Mucosa of gallbladder (tissue), 1 donor: ENCODE measurements around the gene ATAD3B. TPM values are rescaled to one million over a fixed set of nuclear protein-coding genes. Genes with fewer than 3 reads are reported as not detected.
A peak's percentile ranks its signal among the peaks of the same experiment; 100 is the strongest.
"Not testable (repeated sequence)": the region's sequence is repeated elsewhere in the genome, so short reads cannot be mapped to it uniquely, and the experiment has no call there.

Experiments
- DNase-seq: peaks from one replicate; pipeline ENCODE4 v3.0.0-alpha.2; 2020; ENCODE audit warnings: low spot score
- total RNA-seq: library from RNA; stranded (reverse); gene quantifications from one replicate; pipeline ENCODE4 v1.2.1, GENCODE V29; 2021
- donor health status: DM: no; HTN: no; CAD: no.

The ATAD3B gene, protein sequence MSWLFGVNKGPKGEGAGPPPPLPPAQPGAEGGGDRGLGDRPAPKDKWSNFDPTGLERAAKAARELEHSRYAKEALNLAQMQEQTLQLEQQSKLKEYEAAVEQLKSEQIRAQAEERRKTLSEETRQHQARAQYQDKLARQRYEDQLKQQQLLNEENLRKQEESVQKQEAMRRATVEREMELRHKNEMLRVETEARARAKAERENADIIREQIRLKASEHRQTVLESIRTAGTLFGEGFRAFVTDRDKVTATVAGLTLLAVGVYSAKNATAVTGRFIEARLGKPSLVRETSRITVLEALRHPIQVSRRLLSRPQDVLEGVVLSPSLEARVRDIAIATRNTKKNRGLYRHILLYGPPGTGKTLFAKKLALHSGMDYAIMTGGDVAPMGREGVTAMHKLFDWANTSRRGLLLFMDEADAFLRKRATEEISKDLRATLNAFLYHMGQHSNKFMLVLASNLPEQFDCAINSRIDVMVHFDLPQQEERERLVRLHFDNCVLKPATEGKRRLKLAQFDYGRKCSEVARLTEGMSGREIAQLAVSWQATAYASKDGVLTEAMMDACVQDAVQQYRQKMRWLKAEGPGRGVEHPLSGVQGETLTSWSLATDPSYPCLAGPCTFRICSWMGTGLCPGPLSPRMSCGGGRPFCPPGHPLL
- 20.3 TPM for total RNA-seq

DNA sequence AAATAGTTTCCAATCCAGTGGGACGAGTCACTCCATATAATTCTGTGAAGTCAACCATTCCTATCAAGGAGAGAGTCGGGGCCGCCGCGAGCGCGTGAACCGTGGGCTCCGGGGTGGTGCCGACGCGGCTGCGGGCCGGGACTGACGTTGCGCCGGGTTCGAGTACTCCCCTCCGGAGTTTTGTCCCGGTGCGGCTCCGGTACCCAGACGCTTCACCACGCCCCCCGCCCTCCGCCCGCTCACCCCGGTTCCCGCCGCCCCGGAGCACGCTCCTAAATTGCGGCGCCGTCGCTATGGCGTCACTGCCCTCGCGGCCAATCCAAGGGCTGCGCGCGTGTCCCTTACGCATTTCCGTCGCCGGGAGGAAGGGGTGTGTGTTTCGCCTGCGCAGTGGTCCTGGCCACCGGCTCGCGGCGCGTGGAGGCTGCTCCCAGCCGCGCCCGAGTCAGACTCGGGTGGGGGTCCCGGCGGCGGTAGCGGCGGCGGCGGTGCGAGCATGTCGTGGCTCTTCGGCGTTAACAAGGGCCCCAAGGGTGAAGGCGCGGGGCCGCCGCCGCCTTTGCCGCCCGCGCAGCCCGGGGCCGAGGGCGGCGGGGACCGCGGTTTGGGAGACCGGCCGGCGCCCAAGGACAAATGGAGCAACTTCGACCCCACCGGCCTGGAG lies at the start of gene ATAD3B:
Gene ATAD3B (plus strand): TSS at position 377 of the 664 bp plus-strand sequence. CDS start 120 bp downstream, at position 497.
- peak; percentile 94 for DNase-seq

DNA sequence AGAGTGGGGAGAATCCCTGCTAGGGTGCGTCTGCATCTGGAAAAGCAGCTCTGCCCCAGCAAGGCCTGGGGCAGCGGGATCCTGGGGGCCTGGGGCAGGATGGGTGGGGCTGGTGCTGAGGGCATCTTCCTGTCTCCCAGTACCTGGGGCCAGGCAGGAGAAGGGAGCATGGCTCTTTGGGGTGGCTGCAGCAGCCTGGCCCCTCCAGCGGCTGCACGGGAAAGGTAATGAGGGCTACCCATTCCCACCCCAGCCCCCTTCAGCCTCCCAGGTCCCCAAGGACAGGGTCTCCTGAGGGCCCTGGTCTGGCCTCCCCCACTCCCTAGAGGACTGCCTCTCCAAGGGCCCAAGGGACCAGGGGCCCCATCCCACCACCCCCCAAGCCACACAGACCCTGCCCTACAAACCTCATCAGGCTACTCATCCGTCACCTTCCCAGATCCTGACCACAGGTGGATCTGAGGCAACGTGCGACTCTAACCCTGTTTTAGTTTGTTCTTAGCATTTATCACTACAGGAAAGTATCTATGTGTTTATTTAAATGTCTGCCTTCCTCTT lies 49.6 kb upstream of the ATAD3B start:
- no peak for DNase-seq

DNA sequence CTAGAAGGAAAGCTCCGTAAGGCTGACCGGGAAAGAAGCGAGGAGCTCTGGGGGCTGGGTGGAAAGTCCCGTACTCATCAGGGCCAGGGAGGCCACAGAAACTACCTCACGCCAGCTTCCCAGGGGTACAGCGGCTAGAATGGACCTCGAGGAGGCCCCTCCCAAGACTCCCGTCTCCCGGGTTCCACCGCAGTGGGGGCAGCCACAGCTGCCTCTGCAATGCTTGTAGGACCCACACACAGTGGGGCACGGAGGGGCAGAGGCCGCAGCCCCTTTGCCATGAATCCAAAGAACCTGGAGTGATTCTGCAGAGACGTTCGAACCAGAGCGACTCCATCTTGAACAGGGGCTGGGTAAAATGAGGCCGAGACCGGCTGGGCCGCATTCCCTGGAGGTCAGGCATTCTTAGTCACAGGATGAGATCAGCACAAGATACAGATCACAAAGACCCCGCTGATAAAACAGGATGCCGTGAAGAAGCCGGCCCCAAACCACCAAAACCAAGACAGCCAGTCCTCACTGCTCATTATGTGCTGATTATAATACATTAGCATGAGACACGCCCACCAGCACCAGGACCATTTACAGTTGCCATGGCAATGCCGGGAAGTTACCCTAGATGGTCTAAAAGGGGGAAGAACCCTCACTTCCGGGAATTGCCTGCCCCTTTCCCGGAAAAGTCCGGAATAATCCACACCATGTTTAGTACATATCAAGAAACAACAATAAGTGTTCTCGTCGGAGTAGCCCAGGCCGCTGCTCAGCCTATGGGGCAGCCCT lies 48.9 kb upstream of the ATAD3B start:
- no peak for DNase-seq

DNA sequence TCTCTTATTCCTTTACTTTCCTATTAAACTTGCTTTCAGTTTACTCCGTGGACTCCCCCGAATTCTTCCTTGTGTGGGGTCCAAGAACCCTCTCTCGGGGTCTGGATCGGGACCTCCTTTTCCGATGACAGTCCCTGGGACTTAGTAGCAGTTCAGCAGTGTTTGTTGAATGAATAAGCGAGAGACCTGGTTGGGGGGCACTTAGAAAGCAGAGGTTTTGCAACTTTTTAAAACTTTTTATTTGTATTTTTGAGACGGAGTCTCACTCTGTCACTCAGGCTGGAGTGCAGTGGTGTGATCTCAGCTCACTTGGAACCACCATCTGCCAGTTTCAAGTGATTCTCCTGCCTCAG lies 48.3 kb upstream of the ATAD3B start:
- no peak for DNase-seq

DNA sequence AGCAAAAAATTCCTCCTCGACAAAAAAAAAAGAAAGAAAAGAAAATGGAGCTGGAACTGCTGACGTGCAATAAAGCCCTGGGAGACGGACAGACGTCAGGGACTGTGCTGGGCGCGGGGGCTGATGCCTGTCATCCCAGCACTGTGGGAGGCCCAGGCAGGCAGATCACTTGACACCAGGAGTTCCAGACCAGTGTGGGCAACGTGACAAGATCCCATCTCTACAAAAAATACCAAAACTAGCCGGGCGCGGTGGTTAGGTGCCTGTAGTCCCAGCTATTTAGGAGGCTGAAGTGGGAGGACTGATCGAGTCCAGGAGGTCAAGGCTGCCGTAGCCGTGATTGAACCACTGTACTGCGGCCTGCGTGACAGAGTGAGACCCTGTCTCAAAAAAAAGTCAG lies 46.9 kb upstream of the ATAD3B start:
- DNase-seq, result no peak

DNA sequence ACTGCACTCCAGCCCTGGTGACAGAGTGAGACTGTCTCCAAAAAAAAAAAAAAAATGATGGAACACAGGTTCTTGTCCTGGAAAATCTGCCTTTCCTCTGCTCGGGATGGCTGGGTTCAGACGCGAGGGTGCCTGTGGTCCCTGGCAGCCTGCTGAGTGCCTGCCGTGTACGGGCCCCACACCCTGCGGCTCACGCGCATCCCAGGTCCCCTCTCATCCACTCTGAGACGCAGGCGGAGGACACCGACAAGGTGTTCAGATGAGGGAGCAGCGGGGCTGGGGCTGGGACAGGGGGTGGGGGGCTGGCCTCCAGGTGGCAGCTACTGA lies 46.2 kb upstream of the ATAD3B start:
- DNase-seq, result no peak

DNA sequence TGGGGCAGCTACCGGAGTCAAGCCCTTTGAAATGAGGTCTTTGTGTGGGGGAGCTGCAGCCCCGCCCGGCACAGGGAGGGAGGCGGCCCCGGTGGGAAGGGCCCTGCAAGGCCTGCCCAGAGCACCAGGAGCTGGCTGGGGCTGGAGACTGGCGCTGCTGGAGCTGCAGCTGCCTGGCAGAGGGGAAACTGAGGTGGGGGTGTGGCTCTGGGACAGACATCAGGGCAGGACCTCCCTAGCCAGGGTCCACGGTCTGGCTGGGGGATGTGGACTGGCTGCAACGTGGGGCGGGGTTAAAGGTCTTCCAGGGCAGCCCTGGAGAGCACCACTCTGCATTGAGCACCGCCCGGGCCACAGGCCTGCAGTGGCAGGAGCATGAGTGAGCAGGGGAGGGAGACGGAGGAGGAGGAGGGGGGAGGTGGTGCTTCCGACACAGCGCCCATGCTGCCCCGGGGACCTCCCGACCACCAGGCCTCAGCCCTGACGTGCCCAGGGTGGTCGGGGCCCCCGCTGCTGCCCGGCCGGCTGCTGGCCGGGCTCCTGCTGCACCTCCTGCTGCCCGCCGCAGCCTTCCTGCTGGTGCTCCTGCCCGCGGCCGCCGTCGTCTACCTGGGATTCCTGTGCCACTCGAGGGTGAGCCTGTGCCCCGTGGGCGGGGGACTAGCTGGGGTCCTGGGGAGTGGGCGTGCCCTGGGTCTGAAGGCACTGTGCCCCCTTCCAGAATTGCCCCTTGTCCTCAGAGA lies 45.6 kb upstream of the ATAD3B start:
- DNase-seq, result no peak

DNA sequence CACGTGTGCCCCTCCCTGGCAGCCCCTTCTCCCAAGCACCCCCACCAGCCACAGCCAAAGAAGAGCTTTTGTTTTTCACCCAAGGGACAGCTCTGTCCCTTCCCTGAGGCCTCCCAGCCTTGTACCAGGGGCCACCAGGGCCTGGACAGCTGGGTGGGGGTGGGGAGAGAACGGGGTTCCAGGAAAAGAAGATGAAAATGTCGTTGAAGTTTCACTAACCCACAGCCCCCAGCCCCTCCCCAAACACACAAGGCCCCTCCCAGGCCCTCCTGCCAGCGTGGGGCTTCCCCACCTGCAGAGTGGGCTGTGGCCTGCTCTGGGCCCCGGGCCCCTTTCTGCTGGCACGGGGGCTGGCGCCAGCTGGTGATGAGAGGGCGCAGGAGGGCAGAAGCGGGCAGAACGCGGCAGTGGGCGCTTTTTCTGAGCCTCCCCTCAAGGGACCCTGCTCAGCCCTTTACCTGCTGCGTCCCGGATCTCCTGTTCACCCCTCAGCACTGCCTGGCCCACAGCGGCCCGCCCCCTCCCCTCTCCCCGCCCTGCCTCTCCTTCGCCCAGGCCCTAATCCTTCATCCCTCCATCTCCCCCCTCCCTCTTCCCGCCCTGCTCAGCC lies 45.0 kb upstream of the ATAD3B start:
- DNase-seq, result no peak

DNA sequence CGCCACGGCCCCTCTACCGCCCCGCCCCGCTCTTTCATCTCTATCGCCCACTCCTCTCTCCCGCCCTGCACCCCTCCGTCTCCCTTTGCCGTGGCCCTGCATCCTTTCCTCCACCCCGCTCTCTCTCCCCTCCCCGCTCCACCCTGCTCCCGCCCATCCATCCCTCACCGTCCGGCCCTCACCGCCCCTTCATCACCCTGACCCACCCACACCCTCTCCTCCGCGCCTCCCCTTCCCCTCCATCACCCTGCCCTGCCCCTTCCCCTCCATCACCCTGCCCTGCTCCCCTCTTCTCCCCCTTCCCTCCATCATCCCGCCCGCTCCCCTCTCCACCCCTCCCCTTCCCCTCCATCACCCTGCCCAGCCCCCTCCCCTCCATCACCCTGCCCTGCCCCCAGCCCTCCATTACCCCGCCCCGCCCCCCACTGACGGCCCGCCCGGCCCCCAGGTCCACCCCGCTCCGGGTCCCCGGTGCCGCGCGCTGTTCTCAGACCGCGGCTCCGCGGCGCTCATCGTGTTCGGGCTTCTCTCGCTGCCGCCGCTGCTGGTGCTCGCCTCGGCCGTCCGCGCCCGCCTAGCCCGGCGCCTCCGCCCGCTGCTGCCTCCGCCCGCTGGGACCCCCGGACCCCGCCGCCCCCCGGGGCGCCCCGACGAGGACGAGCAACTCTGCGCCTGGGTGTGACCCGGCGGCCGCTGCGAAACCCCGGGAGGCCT lies 44.3 kb upstream of the ATAD3B start:
- no peak for DNase-seq

DNA sequence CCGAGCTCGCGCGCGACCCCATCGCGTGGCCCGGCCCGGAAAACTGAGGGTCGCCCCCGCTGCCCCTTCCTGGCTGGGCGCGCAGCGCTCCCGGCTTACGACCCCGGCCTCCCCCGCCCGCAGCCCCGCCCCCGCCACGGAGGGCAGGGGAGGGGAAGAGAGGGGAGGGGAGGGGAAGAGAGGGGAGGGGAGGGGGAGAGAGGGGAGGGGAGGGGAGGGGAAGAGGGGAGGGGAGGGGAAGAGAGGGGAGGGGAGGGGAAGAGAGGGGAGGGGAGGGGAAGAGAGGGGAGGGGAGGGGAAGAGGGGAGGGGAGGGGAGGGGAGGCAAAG lies 43.8 kb upstream of the ATAD3B start:
- no peak for DNase-seq

DNA sequence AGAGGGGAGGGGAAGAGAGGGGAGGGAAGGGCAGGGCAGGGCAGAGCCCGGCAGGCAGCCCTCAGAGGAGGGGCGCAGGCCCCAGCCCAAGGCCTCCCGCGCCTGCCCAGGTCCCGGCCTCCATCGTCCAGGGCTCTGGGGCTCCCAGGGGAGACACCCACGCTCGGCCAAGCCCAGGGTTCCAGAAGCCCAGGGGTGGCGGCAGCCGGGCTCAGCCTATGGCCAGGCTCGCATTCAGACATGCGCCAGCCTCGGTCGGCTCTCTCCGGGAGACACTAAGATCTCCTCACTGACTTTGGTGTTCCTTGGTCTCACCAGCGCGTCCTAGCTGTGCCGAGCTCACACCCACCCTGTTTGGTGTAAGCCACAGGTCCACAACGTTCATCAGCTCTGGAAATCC lies 43.4 kb upstream of the ATAD3B start:
- no peak for DNase-seq

DNA sequence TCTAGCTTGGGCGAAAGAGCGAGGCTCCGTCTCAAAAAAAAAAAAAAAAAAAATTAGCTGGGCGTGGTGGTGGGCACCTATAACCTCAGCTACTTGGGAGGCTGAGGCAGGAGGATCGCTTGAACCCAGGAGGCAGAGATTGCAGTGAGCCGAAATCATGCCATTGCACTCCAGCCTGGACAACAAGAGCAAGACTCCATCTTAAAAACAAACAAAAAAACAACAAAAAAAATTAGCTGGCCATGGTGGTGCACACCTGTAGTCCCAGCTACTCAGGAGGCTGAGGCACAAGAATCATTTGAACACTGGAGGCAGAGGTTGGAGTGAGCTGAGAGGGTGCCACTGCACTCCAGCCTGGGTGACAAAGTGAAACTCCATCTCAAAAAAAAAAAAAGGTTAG lies 42.6 kb upstream of the ATAD3B start:
- DNase-seq, result not testable (repeated sequence)

DNA sequence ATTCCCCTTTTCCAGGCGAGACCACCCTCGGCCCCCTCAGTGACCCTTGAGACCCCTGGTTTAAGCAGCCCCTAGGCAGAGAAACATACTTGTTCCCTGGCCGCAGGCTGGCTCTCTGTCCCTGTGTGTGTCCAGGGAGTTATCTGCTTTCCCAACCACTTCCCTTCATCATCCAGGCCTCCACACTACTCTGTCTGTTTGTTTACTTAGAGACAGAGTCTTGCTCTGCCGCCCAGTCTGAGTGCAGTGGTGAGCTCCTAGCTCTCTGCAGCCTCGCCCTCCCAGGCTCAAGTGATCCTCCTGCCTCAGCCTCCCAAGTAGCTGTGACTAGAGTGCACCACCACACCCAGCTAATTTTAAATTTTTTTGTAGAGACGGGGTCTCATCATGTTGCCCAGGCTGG lies 41.9 kb upstream of the ATAD3B start:
- no peak for DNase-seq

DNA sequence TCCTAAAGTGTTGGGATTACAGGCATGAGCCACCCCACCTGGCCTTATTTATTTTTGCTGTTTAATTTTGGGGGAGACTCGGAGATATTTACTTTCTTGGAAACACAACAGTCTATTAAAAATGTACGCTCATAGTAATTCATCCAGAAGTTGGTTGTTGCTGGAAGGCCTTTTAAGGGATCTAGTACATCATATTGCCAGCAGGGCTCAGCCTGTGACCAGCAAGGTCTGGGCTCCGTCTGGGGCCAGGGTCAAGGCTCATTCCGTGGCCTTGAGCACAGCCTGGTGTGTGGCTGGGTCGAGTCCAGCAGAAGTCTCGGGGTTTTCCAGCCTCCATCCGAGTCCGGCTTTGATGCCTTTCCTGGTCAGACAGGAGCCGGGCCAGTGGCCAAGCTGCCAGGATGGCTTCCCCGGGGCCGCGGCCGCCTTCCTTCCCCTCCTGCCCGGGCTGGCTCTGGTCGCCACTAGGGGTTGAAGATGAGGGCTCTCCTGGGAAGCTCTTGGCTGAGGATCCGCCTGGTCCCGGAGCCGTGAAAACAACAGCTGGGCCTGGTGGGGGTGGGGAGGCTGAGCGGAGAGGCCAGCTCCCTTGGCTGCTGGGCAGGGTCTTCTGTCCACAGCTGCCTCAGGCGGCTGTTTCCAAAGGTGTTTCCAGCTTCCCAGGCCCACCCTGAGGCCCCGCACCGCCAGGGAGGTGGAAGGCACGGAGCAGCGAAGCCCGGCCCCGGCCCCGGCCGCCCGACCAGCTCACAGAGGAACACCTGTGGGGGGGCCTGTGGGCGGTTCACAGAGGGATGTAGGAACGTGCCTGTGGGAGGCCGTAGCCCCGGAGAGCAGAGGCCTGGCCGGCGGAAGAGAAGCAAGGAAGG lies 41.2 kb upstream of the ATAD3B start:
- DNase-seq, result peak; percentile 67

DNA sequence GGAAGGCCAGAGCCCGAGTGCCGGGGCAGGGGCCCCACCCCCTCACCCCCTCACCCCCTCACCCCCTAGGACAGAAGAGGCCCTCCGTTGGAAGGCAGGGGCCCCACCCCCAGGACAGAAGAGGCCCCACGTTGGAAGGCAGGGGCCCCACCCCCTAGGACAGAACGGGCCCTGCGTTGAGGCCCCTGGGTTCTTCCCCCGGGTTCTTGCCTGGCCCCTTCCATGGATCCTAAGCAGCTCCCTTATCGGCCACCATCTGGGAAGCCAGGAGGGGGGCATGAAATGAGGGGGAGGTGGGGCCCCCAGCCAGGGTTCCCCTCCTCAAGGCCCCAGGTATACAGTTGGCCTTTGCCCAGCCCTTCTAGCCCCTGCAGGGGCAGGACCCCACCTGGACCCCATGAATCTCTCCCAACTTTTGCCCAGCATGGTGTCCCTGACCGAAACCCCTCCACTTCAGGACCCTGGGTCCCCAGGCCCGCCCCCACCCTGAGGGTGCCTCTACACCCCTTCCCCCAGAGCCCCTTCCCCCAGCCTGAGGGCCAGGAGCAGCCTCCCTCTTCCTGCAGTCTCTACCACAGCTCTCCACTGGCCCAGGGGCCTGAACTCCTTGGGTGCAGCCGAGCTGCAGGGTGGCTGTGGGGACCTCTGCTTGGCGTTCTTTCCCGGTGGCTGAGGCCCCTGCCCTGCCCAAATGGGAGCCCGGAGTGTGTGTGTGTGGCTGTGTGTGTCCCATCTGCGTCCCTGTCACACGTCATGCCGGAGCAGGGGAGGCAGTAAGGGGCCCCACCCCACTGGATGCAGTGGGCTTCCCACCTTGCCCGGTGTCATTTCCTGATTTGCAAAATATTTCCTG lies 40.3 kb upstream of the ATAD3B start:
- no peak for DNase-seq

DNA sequence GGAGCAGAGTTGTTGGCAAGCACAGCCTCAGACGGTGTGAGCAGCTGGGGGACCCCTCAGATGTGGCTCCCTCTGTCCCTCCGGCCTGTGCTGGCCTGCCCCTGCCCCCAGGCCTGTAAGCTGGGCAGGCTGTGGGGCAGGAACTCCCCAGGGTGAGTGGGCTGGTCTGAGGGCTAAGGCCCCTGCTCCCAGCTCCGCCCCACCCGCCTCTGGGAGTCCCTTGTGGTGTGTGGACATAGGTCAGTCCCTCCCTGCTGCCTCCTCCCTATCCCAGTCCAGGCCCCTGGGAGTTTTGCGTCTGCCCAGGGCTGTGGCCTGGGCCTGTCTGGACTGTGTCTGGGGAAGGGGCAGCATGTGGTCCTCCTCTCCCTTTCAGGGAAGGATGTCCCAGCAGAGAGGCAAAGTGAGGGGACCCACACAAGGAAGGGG lies 39.7 kb upstream of the ATAD3B start:
- no peak for DNase-seq

DNA sequence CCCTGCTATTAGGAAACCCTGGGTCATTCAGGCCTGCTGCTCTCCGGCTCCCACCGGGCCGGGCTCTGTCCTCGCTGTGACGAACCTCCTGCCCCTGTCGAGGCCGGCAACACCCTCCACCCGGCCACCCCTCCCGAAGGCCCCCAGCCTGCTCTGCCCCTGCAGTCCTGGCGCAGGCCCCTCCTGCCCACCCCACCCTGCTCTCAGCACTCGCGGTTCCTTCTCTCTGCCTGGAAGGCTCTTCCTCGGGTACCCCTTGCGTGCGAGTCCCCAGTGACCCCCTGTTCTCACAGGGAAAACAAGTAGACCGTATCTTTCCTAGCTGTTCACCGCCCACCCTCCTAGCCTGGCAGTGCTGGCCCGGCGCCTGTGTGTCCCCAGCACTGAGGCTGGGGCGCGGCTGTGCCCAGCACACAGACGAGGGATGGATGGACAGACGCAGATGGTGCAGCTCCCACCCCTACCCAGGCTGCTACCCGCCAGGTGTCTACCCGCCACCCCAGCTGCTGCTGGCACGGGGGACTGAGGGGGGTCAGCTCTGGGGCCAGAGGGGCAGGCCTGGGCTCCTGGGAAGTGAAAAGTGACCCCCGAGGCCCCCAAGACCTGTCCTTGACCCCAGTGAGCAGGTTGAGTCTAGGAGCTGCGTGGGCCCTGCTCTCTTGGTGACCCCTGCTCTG lies 39.2 kb upstream of the ATAD3B start:
- no peak for DNase-seq
